Caco-2 (cell line): Measurements from ENCODE around the gene PACSIN1. TPM values are rescaled to one million over a fixed set of nuclear protein-coding genes. Genes with fewer than 3 reads are reported as not detected.

Experiments used
- BruUV-seq: library from RNA; stranded (reverse); fragments of 400-500 nt; replicated peaks from 2 replicates; lab custom pipeline; 2021; lab: Mats Ljungman, UMichigan
- CTCF ChIA-PET: fragments of 300-600 bp; sonication (Branson Sonifier 250); formaldehyde crosslinking; loops from one replicate; lab custom pipeline; 2022; ENCODE audit warnings: antibody characterized with exemption; lab: Charles Lee
- POLR2A ChIA-PET: fragments of 300-600 bp; sonication (Branson Sonifier 250); formaldehyde crosslinking; loops from one replicate; lab custom pipeline; 2022; ENCODE audit warnings: antibody characterized with exemption; lab: Charles Lee
- DNase-seq, 2 experiments: peaks; one replicate each; pipeline versions ENCODE4 v3.0.0 to v3.0.0-alpha.2; 2020 to 2022
- H3K27me3 ChIP-seq: replicated peaks from 2 replicates; pipeline ENCODE4 v1.6.0; 2011; ENCODE audit warnings: low read length; ENCODE audit not compliant: control insufficient read depth, insufficient read depth
- H3K36me3 ChIP-seq: 2 replicates; pipeline ENCODE4 v1.5.1; 2011; ENCODE audit warnings: low read length; ENCODE audit not compliant: control insufficient read depth, insufficient read depth
- H3K4me1 ChIP-seq: fragments of 250-450 bp; sonication (Bioruptor Pico); 2 replicates; pipeline ENCODE4 v1.5.1; 2020; ENCODE audit warnings: mild to moderate bottlenecking
- H3K4me3 ChIP-seq: 2 replicates; pipeline ENCODE4 v1.5.1; 2011; ENCODE audit warnings: low read depth, mild to moderate bottlenecking, control low read depth, low read length
- H3K9me3 ChIP-seq: fragments of 250-450 bp; sonication (Bioruptor Pico); 2 replicates; pipeline ENCODE4 v1.5.1; 2020; ENCODE audit warnings: mild to moderate bottlenecking, moderate library complexity
- H3K27ac Mint-ChIP-seq: one replicate; pipeline ENCODE4 v1.8.0; 2022; ENCODE audit warnings: mixed read lengths; ENCODE audit not compliant: unreplicated experiment
- H3K27me3 Mint-ChIP-seq: one replicate; pipeline ENCODE4 v1.8.0; 2022; ENCODE audit warnings: mixed read lengths; ENCODE audit not compliant: insufficient read depth, unreplicated experiment
- H3K36me3 Mint-ChIP-seq: one replicate; pipeline ENCODE4 v1.8.0; 2022; ENCODE audit warnings: mild to moderate bottlenecking, mixed read lengths; ENCODE audit not compliant: insufficient read depth, unreplicated experiment
- H3K4me1 Mint-ChIP-seq: one replicate; pipeline ENCODE4 v1.8.0; 2022; ENCODE audit warnings: low read depth, mixed read lengths; ENCODE audit not compliant: unreplicated experiment
- H3K4me3 Mint-ChIP-seq: one replicate; pipeline ENCODE4 v1.8.0; 2022; ENCODE audit warnings: mild to moderate bottlenecking, moderate library complexity, mixed read lengths; ENCODE audit not compliant: unreplicated experiment
- H3K9me3 Mint-ChIP-seq: one replicate; pipeline ENCODE4 v1.8.0; 2022; ENCODE audit warnings: mixed read lengths; ENCODE audit not compliant: unreplicated experiment
- intact Hi-C: fragments of 100-400 bp; cut with micrococcal nuclease; formaldehyde crosslinking; loops from one replicate; pipeline ENCODE4 v1.10.0; 2022; ENCODE audit not compliant: unreplicated experiment
- total RNA-seq: library from RNA; stranded (reverse); gene quantifications from 2 replicates; pipeline ENCODE4 v1.2.3, GENCODE V29; 2022
- TF ChIP-seq, protein P1 (sequence below), 2 experiments: fragments of 200-600 bp in 1 of 2; IDR thresholded peaks; 1 replicate in 1 of 2; 2 replicates in 1 of 2; pipeline versions ENCODE4 v1.5.1 to v1.8.0; 2011 to 2022; ENCODE audit warnings: antibody characterized with exemption in 1 of 2, control low read depth in 1 of 2, inconsistent platforms in 1 of 2, low read depth in 1 of 2, low read length in 1 of 2, mild to moderate bottlenecking in 1 of 2, moderate library complexity in 1 of 2; ENCODE audit not compliant: insufficient read depth in 1 of 2, severe bottlenecking in 1 of 2, unreplicated experiment in 1 of 2

Gene PACSIN1
- total RNA-seq, 1 experiment from 2014 or later: 3.7 TPM

DNA sequence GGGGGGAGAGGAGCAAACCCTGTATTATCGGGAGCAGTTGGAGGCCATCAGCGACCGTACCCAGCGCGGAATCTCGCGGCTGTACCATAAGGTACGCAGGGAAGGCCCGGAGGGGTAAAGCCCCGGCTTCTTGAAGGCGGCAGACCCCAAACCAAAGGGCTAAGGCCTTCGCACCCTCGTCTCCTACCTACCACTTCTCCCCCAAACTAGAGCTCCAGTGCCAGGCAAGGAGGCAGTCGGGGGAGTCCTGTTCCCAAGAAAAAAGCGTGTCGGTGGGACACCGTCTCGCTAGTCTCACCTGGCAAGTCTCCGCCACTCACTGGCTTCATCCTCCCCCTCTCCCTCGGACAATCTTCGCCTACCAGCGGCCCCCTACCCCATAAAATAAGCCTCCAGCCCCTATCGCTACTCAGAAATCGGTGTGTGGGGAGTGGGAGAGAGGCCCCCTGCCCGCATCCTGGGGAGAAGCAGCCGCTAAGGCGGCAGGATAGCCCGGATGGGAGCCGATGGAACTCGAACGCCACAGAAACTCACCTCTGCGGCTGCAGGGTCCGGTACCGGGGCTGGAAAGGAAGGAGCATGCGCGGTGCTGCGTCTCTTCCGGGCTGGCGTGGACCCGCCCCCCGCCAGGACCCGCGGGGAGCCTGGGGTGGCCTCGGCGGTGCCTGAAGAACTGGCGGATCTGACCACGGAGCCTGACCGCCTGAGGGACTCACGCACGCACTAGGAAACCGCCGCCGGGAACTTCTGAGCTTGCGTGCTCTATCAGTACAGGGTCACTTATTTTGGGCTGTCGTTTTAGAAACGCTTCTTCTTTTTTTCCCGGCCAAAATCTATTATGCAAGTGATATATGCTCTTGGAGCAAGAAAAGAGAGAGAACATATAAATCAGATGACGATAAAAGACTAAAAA is 40.1 kb upstream of the PACSIN1 start, which contains the start of gene RPS10:
RPS10 (minus strand) TSS at position 572 of the 913 bp plus-strand sequence. CDS start 848 bp downstream, outside the sequence.
- Histone ChIP-seq H3K36me3 (peaks cover 6% of the 10 kb centered on the region; the same call in 1 of the 2 replicates), H3K4me1 (peaks cover 13% of the 10 kb centered on the region), H3K4me3 (peak within 1 kb of the TSS; percentile 96), H3K9me3 (no peaks in the 10 kb centered on the region), H3K27me3 (no peaks in the 10 kb centered on the region)
- Mint-ChIP-seq H3K27ac (peak within 1 kb of the TSS; percentile 98), H3K4me3 (peak within 1 kb of the TSS; percentile 94), H3K4me1 (no peaks in the 10 kb centered on the region), H3K9me3 (peaks cover 6% of the 10 kb centered on the region), H3K36me3 (peaks cover 55% of the 10 kb centered on the region), H3K27me3 (no peaks in the 10 kb centered on the region)
- intact Hi-C loops: no loop called here
- CTCF ChIA-PET: interaction anchor here (0.5 to 1.2 kb wide), 10 partner anchors 9 to 262 kb away, joined by 3 to 16 read pairs (median 3); partner anchors contain the start of gene SMIM29
- POLR2A ChIA-PET: interaction anchor here (0.5 to 1.2 kb wide), 15 partner anchors 9 to 202 kb away, joined by 3 to 13 read pairs (median 4); partner anchors contain the start of genes HMGA1 and SMIM29
- TSS peak; percentile 65 for BruUV-seq
- TF ChIP-seq, protein P1, sequence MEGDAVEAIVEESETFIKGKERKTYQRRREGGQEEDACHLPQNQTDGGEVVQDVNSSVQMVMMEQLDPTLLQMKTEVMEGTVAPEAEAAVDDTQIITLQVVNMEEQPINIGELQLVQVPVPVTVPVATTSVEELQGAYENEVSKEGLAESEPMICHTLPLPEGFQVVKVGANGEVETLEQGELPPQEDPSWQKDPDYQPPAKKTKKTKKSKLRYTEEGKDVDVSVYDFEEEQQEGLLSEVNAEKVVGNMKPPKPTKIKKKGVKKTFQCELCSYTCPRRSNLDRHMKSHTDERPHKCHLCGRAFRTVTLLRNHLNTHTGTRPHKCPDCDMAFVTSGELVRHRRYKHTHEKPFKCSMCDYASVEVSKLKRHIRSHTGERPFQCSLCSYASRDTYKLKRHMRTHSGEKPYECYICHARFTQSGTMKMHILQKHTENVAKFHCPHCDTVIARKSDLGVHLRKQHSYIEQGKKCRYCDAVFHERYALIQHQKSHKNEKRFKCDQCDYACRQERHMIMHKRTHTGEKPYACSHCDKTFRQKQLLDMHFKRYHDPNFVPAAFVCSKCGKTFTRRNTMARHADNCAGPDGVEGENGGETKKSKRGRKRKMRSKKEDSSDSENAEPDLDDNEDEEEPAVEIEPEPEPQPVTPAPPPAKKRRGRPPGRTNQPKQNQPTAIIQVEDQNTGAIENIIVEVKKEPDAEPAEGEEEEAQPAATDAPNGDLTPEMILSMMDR (IDR thresholded peaks at IDR 0.05; ENCODE audit: insufficient read depth in 1 of 2, low read depth in 1 of 2, low read length in 1 of 2, severe bottlenecking in 1 of 2, unreplicated experiment in 1 of 2): peak in 1 of 2 experiments; percentile 26
- DNase-seq: peak; percentile 93 to 97

DNA sequence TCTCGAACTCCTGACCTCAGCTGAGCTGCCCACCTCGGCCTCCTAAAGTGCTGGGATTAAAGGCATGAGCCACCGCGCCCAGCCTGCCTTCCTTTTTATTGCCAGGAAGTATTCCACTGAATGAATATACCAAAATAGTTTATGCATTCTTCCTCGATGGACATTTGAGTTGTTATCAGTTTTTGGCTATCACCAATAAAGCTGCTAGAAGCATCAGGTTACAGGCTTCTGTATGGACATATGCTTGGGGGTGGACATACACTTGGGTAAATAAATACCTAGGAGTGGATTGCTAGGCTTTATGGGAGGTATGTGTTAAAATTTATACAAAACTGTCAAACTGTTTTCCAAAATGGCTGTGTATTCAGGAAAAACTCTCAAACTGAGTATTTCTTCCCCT is 30.0 kb upstream of the PACSIN1 start:
- Mint-ChIP-seq H3K27ac (no peak overlapping the region), H3K36me3 (no peaks in the 10 kb centered on the region), H3K9me3 (peaks cover 22% of the 10 kb centered on the region), H3K27me3 (no peaks in the 10 kb centered on the region), H3K4me3 (no peak overlapping the region), H3K4me1 (no peaks in the 10 kb centered on the region)
- no peaks in the 10 kb centered on the region for H3K4me1 ChIP-seq
- TF ChIP-seq, protein P1 (IDR thresholded peaks at IDR 0.05; ENCODE audit: insufficient read depth in 1 of 2, low read depth in 1 of 2, low read length in 1 of 2, severe bottlenecking in 1 of 2, unreplicated experiment in 1 of 2): no peak
- H3K36me3 ChIP-seq: no peaks in the 10 kb centered on the region
- no TSS peak for BruUV-seq
- H3K27me3 ChIP-seq: no peaks in the 10 kb centered on the region
- H3K9me3 ChIP-seq: no peaks in the 10 kb centered on the region; the same call in 1 of the 2 replicates
- ChIA-PET POLR2A (interaction anchor here (1.0 kb wide), 1 partner anchor 10 kb away, joined by 3 read pairs; no protein-coding TSS in a partner anchor), CTCF (no interaction called here)
- intact Hi-C loops: no loop called here
- H3K4me3 ChIP-seq: no peak overlapping the region
- no peak for DNase-seq
